LoVo (cell line): Measurements from ENCODE around the gene PBX1.
"Not testable (repeated sequence)": the region's sequence is repeated elsewhere in the genome, so short reads cannot be mapped to it uniquely, and the experiment has no call there.

Source experiments
- DNase-seq: peaks from one replicate; pipeline ENCODE4 v3.0.0-alpha.2; 2016; ENCODE audit warnings: low spot score

The PBX1 gene

DNA sequence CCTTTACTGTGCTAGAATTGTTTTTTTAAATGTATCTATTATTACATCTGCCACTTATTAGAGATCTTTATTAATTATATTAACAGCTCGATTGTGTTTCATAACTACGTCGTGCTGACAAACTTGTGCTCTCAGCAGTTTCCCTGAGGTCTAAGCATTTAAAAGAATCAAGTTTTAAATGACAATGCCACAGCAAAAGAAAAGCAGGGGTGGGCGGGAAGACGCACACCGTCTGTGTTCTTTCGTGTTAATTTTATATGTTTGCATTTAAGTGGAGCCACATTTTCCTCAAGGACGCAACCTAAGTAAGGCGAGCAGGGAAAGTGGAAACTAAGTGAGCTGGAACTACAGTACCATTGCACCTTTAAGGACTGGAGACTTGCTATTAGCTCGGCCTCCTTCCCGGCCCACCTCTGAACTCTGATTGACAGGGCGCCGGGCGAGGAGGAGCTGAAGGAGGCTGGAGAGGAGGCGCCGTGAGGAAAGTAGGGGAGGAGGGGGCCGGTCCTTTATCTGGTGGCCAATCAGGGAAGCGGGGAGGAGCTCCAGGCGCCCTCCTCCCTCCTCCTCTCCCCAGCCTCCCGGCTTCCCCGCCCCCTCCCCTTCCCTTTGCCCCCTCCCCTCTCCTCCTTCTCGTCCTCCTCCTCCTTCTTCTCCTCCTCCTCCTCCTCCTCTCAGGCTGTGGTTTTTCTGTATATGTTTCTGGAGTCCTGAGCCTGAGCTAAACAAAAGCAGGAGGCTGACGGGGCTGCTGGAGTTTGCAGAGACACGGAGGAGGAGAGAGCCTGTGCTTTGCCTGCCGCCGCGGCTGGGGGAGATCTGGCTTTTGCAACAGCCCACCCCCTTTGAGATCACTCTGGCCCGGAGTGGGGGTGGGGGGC is at the start of gene PBX1:
PBX1 (plus strand) TSS at position 724 of the 881 bp plus-strand sequence.
- DNase-seq: peak; percentile 96

GRCh38 chr1:164510435-164510834 is 48.5 kb upstream of the PBX1 start:
- no peak for DNase-seq

- no peak for DNase-seq
Observed at GRCh38 chr1:164511001-164511705, 47.8 kb upstream of the PBX1 start.

DNA sequence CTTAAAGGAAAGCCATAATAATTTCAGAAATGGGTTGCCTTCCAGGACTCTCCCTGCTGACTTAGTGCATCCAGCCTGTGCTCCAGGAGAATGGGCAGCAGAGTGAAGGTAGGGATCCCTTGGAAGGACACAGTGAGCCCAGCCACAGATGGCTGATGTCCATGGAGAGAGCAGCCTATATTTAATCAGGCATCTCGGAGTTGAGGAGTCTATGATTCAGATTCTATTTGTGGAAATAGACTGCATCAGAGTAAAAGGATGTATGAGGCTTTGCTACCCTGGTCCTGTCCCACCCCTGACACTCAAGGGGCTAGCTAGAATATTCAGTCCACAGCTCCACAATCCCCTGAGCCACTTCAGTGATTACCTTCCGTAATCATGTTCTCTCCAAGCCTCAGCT is 43.8 kb upstream of the PBX1 start:
- DNase-seq: no peak

GRCh38 chr1:164515711-164516331 is 43.2 kb upstream of the PBX1 start:
- DNase-seq: peak; percentile 9

GRCh38 chr1:164516591-164516990 is 42.4 kb upstream of the PBX1 start:
- DNase-seq: no peak

- DNase-seq: no peak
Observed at GRCh38 chr1:164518692-164519332, 40.2 kb upstream of the PBX1 start.

GRCh38 chr1:164519426-164519825 is 39.6 kb upstream of the PBX1 start:
- no peak for DNase-seq

GRCh38 chr1:164524810-164525209 is 34.2 kb upstream of the PBX1 start:
- DNase-seq: no peak

DNA sequence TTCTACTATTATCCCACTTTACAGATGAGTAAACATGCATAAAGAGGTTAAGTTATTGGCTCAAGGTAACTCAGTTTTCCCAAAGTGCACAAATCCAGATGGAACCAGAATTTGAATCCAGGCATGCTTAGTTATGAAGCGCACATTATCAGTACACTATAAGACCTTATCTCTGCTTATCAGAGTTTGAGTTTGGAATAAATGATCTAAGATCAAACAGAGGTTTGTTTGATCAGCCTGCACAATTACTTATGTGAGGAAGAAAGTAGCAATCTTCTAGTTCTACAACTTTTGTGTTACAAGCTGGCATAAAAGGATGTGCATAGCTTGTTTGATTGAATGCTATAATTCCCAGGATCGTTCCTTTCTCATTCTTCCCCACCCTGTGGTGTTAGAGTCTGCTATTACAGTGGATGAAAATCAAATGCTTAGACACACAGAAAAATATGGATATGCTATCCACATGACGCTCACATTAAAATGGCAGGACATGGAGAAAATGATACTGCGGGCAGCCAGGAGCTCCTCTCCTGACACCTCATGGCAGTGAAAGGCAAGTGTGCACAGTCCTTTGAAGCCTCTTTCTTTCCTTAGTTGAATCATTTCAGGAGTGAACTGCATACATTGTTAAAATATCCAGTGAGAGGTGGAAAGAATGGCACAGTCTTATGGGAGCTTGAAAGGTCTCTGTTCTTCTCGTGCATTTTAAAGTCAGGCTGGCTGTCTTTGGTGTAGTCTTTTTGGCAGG is 23.9 kb upstream of the PBX1 start:
- DNase-seq: no peak

DNA sequence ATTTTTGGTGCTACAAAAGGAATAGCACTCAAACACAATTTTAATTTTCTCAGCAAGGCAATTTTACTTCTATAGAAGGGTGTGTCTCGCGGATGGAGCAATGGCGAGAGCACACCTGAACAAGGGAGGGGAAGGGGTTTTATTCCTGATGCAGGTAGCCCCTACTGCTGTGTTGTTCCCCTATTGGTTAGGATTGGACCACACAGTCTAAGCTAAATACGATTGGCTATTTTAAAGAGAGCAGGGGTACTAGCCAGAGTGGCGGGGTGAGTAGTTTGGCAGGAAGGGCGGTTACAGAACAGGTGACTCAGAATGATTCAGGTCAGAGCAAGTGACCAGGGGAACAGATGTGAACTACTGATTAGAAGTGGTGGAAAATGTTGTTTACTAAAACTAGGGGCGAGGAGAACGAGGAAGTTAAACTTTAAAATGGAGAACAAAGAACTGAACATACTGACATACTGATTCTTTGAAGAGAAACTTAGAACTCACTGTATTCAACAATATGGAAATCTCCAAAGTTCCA is 6.5 kb upstream of the PBX1 start:
- DNase-seq: not testable (repeated sequence)

GRCh38 chr1:164557270-164557669 is 1.7 kb upstream of the PBX1 start:
- no peak for DNase-seq

GRCh38 chr1:164559342-164560051 is 513 bp downstream of the PBX1 start:
- peak; percentile 10 for DNase-seq

DNA sequence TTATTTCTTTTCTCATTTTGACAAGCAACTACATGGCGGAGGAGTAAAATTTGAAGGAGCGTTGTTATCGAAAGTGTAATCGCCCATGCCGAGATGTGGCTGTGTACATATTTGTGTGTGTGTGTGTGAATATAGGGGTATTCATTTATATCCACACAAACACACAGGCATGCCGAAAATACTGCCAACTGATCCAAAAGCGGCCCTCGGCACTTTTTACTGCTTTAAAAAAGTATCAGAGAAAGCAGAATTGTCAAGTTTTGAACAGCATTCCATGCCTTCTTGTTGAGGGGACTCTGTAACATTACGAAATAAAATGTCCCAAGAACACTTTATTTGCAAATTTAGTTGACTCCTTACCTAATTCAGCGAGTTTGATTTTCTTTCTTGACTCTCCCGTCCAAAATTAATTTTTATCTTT is 1.1 kb downstream of the PBX1 start:
- no peak for DNase-seq

- no peak for DNase-seq
Observed at GRCh38 chr1:164560556-164560955, 1.6 kb downstream of the PBX1 start.

DNA sequence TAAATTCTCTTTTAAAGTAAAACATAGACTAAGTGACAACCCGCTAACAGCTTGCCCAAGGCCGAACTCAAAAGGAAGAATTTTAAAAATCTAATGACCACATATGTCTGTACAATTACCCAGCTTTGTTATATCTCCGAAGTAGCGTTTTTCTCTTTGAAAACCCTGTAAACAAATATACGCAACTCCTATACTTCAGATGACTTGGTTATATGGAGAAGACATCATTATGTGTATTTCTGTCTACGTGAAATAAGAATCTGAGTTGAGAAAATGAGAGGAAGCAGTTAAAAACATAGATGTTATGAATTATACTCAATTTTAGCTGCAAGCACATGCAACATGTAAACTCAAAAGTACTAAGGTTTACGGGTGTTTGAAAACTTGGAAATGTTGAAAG is 2.0 kb downstream of the PBX1 start:
- DNase-seq: no peak

- no peak for DNase-seq
Observed at GRCh38 chr1:164561472-164561871, 2.5 kb downstream of the PBX1 start.

DNA sequence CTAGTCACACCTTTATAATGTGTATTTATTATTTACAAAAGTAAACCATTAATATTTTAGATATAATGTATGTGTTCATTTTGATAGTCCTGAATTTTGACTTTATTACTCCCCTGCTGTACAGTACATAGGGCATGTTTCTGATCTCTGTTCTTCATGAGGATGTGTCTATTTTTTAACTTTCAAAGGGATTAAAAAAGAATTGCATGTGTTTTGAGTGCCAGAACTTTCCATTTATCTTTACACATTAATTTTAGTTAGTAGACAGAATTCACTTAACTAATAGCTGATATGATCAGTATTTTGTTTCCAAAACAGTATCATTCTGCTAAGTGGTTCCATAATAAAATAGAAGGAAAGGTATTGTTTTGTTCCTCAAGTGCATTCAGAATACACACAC is 3.1 kb downstream of the PBX1 start:
- DNase-seq: no peak

DNA sequence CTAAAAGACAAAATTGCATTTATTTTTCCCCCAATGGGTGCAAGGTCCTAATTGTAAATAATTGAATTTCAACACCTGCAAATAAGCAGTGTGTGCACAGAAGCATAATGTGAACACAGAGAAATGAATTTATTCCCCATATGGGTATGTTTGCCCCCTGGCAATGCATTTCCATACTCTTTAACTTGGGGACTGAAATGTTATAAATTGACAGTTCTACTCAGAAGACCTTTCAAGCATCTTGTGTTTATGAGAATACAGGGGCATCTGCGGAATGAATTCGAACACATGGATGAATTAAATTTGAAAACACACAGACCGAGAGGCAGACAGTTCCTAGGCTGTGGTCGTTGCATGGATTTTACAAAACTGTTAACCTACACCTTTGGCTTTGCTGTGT is 3.5 kb downstream of the PBX1 start:
- DNase-seq: no peak

- DNase-seq: no peak
Observed at GRCh38 chr1:164562947-164563520, 4.0 kb downstream of the PBX1 start.
